OCI-LY3 (cell line): ENCODE data around the gene NBPF11.
"Not testable (repeated sequence)": the region's sequence is repeated elsewhere in the genome, so short reads cannot be mapped to it uniquely, and the experiment has no call there.

Experiments used
- H2AFZ ChIP-seq: fragments of 200-600, 300-600 bp; shearing (Covaris generic); 2 replicates; pipeline ENCODE4 v1.6.0; 2014; ENCODE audit warnings: antibody characterized with exemption, low read depth, low read length
- H3K27ac ChIP-seq: fragments of 200-600, 300-600 bp; sonication (generic); 2 replicates; pipeline ENCODE4 v1.5.1; 2014; ENCODE audit warnings: mild to moderate bottlenecking, low read length, moderate library complexity, mixed read lengths
- H3K27me3 ChIP-seq: fragments of 200-600, 300-600 bp; sonication (generic); 2 replicates; pipeline ENCODE4 v1.6.1; 2014; ENCODE audit warnings: low read depth, low read length, mixed read lengths
- H3K36me3 ChIP-seq: fragments of 200-600, 300-600 bp; sonication (generic); replicated peaks from 2 replicates; pipeline ENCODE3; 2014; ENCODE audit warnings: low read depth, low read length, mixed read lengths
- H3K4me1 ChIP-seq: fragments of 300-600, 200-600 bp; sonication (generic); 2 replicates; pipeline ENCODE4 v1.6.1; 2014; ENCODE audit warnings: low read length, mixed read lengths
- H3K4me2 ChIP-seq: fragments of 200-600, 300-600 bp; sonication (generic); 2 replicates; pipeline ENCODE4 v1.6.1; 2014; ENCODE audit warnings: low read length, mixed read lengths
- H3K4me3 ChIP-seq: fragments of 300-600, 200-600 bp; sonication (generic); 2 replicates; pipeline ENCODE4 v1.5.1; 2014; ENCODE audit warnings: antibody characterized with exemption, mild to moderate bottlenecking, low read length, moderate library complexity
- H3K79me2 ChIP-seq: fragments of 300-600, 200-600 bp; shearing (Covaris generic); 2 replicates; pipeline ENCODE4 v1.6.1; 2014; ENCODE audit warnings: mild to moderate bottlenecking, low read length, mixed read lengths
- H3K9ac ChIP-seq: fragments of 300-600, 200-600 bp; shearing (Covaris generic); 2 replicates; pipeline ENCODE4 v1.6.0; 2014; ENCODE audit warnings: mild to moderate bottlenecking, low read length, moderate library complexity
- H3K9me3 ChIP-seq: fragments of 200-600, 300-600 bp; shearing (Covaris generic); 2 replicates; pipeline ENCODE4 v1.6.1; 2014; ENCODE audit warnings: low read length, mixed read lengths; ENCODE audit not compliant: insufficient read depth
- H4K20me1 ChIP-seq: fragments of 200-600, 300-600 bp; sonication (generic); 2 replicates; pipeline ENCODE4 v1.6.1; 2016; ENCODE audit warnings: low read length, mixed read lengths; ENCODE audit not compliant: insufficient read depth

The NBPF11 gene, protein sequence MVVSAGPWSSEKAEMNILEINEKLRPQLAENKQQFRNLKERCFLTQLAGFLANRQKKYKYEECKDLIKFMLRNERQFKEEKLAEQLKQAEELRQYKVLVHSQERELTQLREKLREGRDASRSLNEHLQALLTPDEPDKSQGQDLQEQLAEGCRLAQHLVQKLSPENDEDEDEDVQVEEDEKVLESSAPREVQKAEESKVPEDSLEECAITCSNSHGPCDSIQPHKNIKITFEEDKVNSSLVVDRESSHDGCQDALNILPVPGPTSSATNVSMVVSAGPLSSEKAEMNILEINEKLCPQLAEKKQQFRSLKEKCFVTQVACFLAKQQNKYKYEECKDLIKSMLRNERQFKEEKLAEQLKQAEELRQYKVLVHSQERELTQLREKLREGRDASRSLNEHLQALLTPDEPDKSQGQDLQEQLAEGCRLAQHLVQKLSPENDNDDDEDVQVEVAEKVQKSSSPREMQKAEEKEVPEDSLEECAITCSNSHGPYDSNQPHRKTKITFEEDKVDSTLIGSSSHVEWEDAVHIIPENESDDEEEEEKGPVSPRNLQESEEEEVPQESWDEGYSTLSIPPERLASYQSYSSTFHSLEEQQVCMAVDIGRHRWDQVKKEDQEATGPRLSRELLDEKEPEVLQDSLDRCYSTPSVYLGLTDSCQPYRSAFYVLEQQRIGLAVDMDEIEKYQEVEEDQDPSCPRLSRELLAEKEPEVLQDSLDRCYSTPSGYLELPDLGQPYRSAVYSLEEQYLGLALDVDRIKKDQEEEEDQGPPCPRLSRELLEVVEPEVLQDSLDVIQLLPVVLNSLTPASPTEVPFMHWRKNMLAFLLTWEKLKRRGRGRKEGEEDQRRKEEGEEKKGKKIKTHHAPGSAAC

GRCh38 chr1:148151911-148152656 lies at the start of gene NBPF11:
Gene NBPF11, minus strand, starts transcription at chr1:148152281. Its CDS starts 25,278 bp downstream, at chr1:148127003.
- Histone ChIP-seq H3K4me3 (peak within 1 kb of the TSS; percentile 95), H3K27ac (peak within 1 kb of the TSS; percentile 79), H3K9ac (peak within 1 kb of the TSS; percentile 91), H2AFZ (peak within 1 kb of the TSS; percentile 52; the same call in 1 of the 2 replicates), H3K4me2 (peak within 1 kb of the TSS; percentile 85), H3K79me2 (peaks cover 24% of the 10 kb centered on the region)
- H3K4me1 ChIP-seq, H3K9me3 ChIP-seq, H3K36me3 ChIP-seq, H3K27me3 ChIP-seq, H4K20me1 ChIP-seq: not testable (repeated sequence)

DNA sequence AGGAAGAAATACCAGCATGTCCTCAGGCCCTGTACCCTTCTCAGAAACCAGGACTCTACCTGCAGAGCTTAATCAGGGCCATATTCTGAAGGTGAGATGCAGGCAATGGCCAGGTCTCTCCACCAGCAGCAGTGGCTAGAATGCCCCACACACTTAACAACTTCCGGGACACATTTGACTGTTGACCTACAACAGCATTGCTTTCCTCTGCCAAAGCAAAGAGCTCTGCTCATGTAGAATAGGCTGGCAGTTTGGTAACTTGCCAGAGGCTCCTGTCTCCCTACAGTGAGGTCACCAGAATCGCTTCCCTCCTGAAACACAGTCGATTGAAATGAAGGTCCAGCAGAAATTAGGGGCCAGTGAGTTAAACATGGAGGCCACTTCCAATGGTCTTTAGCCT lies 45.3 kb upstream of the NBPF11 start:
- H3K4me1 ChIP-seq, H3K27ac ChIP-seq, H3K9ac ChIP-seq, H3K27me3 ChIP-seq, H3K4me2 ChIP-seq, H3K36me3 ChIP-seq, H3K4me3 ChIP-seq, H4K20me1 ChIP-seq, H3K9me3 ChIP-seq, H2AFZ ChIP-seq, H3K79me2 ChIP-seq: not testable (repeated sequence)

GRCh38 chr1:148196949-148197348 lies 44.9 kb upstream of the NBPF11 start:
- not testable (repeated sequence) for H3K27me3 ChIP-seq, H3K9ac ChIP-seq, H3K79me2 ChIP-seq, H2AFZ ChIP-seq, H3K36me3 ChIP-seq, H3K4me3 ChIP-seq, H3K27ac ChIP-seq, H3K4me1 ChIP-seq, H3K4me2 ChIP-seq, H3K9me3 ChIP-seq, H4K20me1 ChIP-seq

DNA sequence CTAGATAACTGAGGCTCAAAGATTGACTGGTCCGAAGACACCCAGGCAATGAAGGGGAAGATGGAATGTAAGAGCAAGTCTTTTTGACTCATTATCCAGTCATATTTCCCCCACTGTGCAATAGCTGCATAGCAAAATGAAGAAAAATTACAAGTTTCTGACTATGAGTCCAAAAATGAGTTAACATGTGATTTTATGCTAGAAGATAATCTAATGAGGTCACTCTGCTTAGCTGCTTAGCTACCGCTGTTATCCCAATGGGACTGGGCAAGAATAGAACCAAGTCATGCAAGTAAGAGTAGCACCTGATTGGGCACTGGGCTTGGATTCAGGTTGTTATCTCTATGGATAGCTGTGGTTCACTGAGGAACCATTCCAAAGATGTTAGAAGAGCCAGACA lies 43.0 kb upstream of the NBPF11 start:
- not testable (repeated sequence) for H3K4me1 ChIP-seq, H3K27ac ChIP-seq, H3K27me3 ChIP-seq, H3K9me3 ChIP-seq, H4K20me1 ChIP-seq, H3K9ac ChIP-seq, H3K4me2 ChIP-seq, H3K36me3 ChIP-seq, H2AFZ ChIP-seq, H3K4me3 ChIP-seq, H3K79me2 ChIP-seq

DNA sequence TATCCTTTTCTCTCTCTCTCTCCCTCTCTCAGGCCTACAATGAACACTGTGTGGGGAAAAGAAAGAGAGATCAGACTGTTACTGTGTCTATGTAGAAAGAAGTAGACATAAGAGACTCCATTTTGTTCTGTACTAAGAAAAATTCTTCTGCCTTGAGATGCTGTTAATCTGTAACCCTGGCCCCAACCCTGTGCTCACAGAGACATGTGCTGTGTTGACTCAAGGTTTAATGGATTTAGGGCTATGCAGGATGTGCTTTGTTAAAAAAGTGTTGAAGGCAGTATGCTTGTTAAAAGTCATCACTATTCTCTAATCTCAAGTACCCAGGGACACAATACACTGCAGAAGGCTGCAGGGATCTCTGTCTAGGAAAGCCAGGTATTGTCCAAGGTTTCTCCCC lies 36.7 kb upstream of the NBPF11 start:
- H3K9me3 ChIP-seq, H2AFZ ChIP-seq, H3K9ac ChIP-seq, H4K20me1 ChIP-seq, H3K79me2 ChIP-seq, H3K4me1 ChIP-seq, H3K27me3 ChIP-seq, H3K4me3 ChIP-seq, H3K4me2 ChIP-seq, H3K27ac ChIP-seq, H3K36me3 ChIP-seq: not testable (repeated sequence)

DNA sequence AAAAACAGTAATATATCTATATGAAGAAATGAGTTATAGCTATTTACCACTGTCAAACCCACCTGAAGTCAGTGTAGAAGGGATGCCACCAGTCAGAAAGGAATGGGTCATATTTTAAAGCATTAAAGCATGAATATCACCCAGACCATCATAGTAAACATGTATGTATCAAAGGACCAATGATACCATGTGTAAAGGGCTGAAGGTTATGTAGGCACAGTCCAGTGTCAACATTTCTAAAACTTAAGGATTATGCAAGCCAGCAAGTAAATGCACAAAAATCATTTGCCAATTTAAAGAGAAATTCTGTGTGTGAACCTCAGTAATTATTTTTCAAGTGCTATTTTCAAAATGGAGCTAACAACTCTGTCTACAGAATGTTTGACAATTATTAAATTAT lies 26.6 kb upstream of the NBPF11 start:
- H3K36me3 ChIP-seq, H4K20me1 ChIP-seq, H3K9me3 ChIP-seq, H3K27ac ChIP-seq, H3K4me2 ChIP-seq, H3K9ac ChIP-seq, H3K79me2 ChIP-seq, H3K4me1 ChIP-seq, H3K4me3 ChIP-seq, H2AFZ ChIP-seq, H3K27me3 ChIP-seq: not testable (repeated sequence)

GRCh38 chr1:148175414-148175813 lies 23.3 kb upstream of the NBPF11 start:
- not testable (repeated sequence) for H3K27ac ChIP-seq, H3K27me3 ChIP-seq, H3K36me3 ChIP-seq, H3K9ac ChIP-seq, H3K4me1 ChIP-seq, H3K79me2 ChIP-seq, H2AFZ ChIP-seq, H3K4me2 ChIP-seq, H3K4me3 ChIP-seq, H4K20me1 ChIP-seq, H3K9me3 ChIP-seq

GRCh38 chr1:148171995-148172394 lies 19.9 kb upstream of the NBPF11 start:
- H3K4me3 ChIP-seq, H3K79me2 ChIP-seq, H3K27ac ChIP-seq, H4K20me1 ChIP-seq, H3K36me3 ChIP-seq, H3K9ac ChIP-seq, H3K4me2 ChIP-seq, H3K27me3 ChIP-seq, H3K4me1 ChIP-seq, H3K9me3 ChIP-seq, H2AFZ ChIP-seq: not testable (repeated sequence)
